ENCODE data around the gene ASF1A. TPM values are rescaled to one million over a fixed set of nuclear protein-coding genes. Genes with fewer than 3 reads are reported as not detected.

Gene ASF1A
- total and polyA plus RNA-seq, 2 experiments from 2014 or later, result 15.5 to 21.5 TPM

GRCh38 chr6:118859517-118860064 lies 34.4 kb upstream of the ASF1A start:
- H3K4me1 ChIP-seq (ENCODE audit: insufficient read depth), result no peaks in the 10 kb centered on the region
- 76 to 83% methylated on average over 3 of the region's 3 CpGs for WGBS, 2 experiments (ENCODE audit: low coverage in 1 of 2, low lambda C conversion rate in 2 of 2, missing lambda C conversion rate in 2 of 2)

DNA sequence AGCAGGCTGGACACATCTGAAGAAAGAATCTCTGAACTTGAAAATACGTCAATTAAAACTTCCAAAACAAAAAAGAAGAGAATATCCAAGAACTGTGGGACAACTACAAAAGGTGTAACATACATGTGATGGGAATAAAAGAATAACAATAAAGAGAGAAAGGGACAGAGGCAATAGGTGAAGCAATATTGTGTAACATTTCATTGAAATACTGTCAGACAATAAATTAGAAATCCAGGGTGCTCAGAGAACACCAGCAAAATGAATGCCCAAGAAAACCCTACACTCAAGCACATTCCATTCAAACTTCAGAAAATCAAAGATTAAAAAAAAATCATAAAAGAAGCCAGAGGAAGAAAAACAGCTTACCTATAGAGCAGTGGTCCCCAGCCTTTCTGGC lies 33.6 kb upstream of the ASF1A start:
- 87 to 88% methylated on average over 1 of the region's 1 CpG for WGBS, 2 experiments (ENCODE audit: low coverage in 1 of 2, low lambda C conversion rate in 2 of 2, missing lambda C conversion rate in 2 of 2)
- no peak for DNase-seq
- H3K27me3 ChIP-seq (replicated peaks; ENCODE audit: insufficient read depth), result no peaks in the 10 kb centered on the region
- no peak overlapping the region for H2AFZ ChIP-seq
- in situ Hi-C loops (cut with MboI), result no loop called here
- 0 out of 2 replicates have a peak, but pooled peaks cover 5% of the 10 kb centered on the region for H4K20me1 ChIP-seq (ENCODE audit: insufficient read depth)
- H3K27ac ChIP-seq, result no peak overlapping the region
- no peaks in the 10 kb centered on the region for H3K9me2 ChIP-seq (ENCODE audit: insufficient read depth)
- H3K9me3 ChIP-seq (ENCODE audit: low read depth), result no peaks in the 10 kb centered on the region
- H3K79me2 ChIP-seq (ENCODE audit: insufficient read depth), result peaks cover 57% of the 10 kb centered on the region
- H3K36me3 ChIP-seq (ENCODE audit: low read depth), result no peaks in the 10 kb centered on the region
- TF ChIP-seq EZH2phosphoT487 (IDR thresholded peaks at IDR 0.05; ENCODE audit: insufficient read depth, low read depth) (no peak), EZH2 (IDR thresholded peaks at IDR 0.05; ENCODE audit: insufficient read depth, poor library complexity, severe bottlenecking) (no peak)
- no peaks in the 10 kb centered on the region for H3K4me1 ChIP-seq (ENCODE audit: insufficient read depth)
- H3K4me2 ChIP-seq (ENCODE audit: unreplicated experiment), result no peak overlapping the region
- H3K9ac ChIP-seq, result no peak overlapping the region
- no peaks in the 10 kb centered on the region for H3F3A ChIP-seq (ENCODE audit: insufficient read depth)
- no peak overlapping the region for H3K4me3 ChIP-seq

More at GRCh38 chr6:118859517-118860064, 34.4 kb upstream of the ASF1A start:
- in situ Hi-C loops (cut with MboI), result no loop called here
- Histone ChIP-seq H3K36me3 (ENCODE audit: low read depth) (no peaks in the 10 kb centered on the region), H4K20me1 (ENCODE audit: insufficient read depth) (0 out of 2 replicates have a peak, but pooled peaks cover 5% of the 10 kb centered on the region), H3K4me2 (ENCODE audit: unreplicated experiment) (no peak overlapping the region), H3K79me2 (ENCODE audit: insufficient read depth) (peaks cover 57% of the 10 kb centered on the region), H3K9me3 (ENCODE audit: low read depth) (no peaks in the 10 kb centered on the region), H3K9me2 (ENCODE audit: insufficient read depth) (no peaks in the 10 kb centered on the region), H3F3A (ENCODE audit: insufficient read depth) (no peaks in the 10 kb centered on the region), H3K27me3 (replicated peaks; ENCODE audit: insufficient read depth) (no peaks in the 10 kb centered on the region), H2AFZ (no peak overlapping the region), H3K27ac (no peak overlapping the region), H3K9ac (no peak overlapping the region), H3K4me3 (no peak overlapping the region)
- TF ChIP-seq EZH2 (IDR thresholded peaks at IDR 0.05; ENCODE audit: insufficient read depth, poor library complexity, severe bottlenecking) (no peak), EZH2phosphoT487 (IDR thresholded peaks at IDR 0.05; ENCODE audit: insufficient read depth, low read depth) (no peak)
- no peak for DNase-seq

DNA sequence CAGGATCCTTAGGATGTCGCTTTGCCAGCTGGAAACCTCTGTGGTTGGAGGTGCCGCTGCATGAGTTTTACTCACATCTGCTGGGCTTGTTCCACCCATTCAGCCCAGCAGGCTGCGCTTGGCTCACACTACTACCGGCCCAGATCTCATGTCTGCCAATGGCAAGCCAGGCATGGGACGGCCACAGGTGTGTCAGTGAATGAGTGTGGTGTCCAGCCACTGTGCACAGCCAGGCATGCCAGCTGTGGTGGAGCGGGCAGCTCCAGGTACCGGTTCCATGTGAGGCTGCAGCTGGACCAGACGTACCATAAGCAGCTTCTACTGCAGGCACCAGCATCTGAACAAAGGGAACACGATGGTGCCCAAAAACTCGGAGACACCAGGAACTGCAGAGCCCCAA lies 33.1 kb upstream of the ASF1A start:
- WGBS, 2 experiments (ENCODE audit: low coverage in 1 of 2, low lambda C conversion rate in 2 of 2, missing lambda C conversion rate in 2 of 2), result 91 to 93% methylated on average over 10 of the region's 10 CpGs
- in situ Hi-C loops (cut with MboI), result no loop called here
- H3K27ac ChIP-seq, result no peak overlapping the region
- no peaks in the 10 kb centered on the region for H3F3A ChIP-seq (ENCODE audit: insufficient read depth)
- no peak for TF ChIP-seq EZH2phosphoT487 (IDR thresholded peaks at IDR 0.05; ENCODE audit: insufficient read depth, low read depth)
- no peak for TF ChIP-seq EZH2 (IDR thresholded peaks at IDR 0.05; ENCODE audit: insufficient read depth, poor library complexity, severe bottlenecking)
- no peak overlapping the region for H3K4me3 ChIP-seq
- H3K9me3 ChIP-seq (ENCODE audit: low read depth), result no peaks in the 10 kb centered on the region
- H3K79me2 ChIP-seq (ENCODE audit: insufficient read depth), result peaks cover 58% of the 10 kb centered on the region
- H3K9me2 ChIP-seq (ENCODE audit: insufficient read depth), result no peaks in the 10 kb centered on the region
- H3K9ac ChIP-seq, result no peak overlapping the region
- no peak overlapping the region for H3K4me2 ChIP-seq (ENCODE audit: unreplicated experiment)
- H4K20me1 ChIP-seq (ENCODE audit: insufficient read depth), result 0 out of 2 replicates have a peak, but pooled peaks cover 5% of the 10 kb centered on the region
- no peak overlapping the region for H2AFZ ChIP-seq
- no peak for DNase-seq
- H3K4me1 ChIP-seq (ENCODE audit: insufficient read depth), result no peaks in the 10 kb centered on the region
- no peaks in the 10 kb centered on the region for H3K36me3 ChIP-seq (ENCODE audit: low read depth)
- H3K27me3 ChIP-seq (replicated peaks; ENCODE audit: insufficient read depth), result no peaks in the 10 kb centered on the region

DNA sequence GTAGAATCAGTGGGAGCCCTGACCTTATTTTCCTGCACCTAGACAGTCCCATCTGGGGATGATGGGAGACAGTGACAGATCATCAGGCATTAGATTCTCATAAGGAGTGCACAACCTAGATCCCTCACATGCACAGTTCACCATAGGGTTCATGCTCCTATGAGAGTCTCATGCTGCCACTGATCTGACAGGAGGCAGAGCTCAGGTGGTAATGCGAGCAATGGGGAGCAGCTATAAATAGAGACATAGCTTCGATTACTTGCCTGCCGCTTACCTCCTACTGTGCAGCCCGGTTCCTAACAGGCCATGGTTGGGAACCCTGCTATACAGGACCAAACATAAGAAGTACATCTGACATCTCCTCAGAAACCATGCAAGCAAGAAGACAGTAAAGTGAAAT lies 31.5 kb upstream of the ASF1A start:
- Histone ChIP-seq H3K4me3 (no peak overlapping the region), H2AFZ (no peak overlapping the region), H4K20me1 (ENCODE audit: insufficient read depth) (0 out of 2 replicates have a peak, but pooled peaks cover 5% of the 10 kb centered on the region), H3K27ac (no peak overlapping the region), H3K9me3 (ENCODE audit: low read depth) (no peaks in the 10 kb centered on the region), H3K4me2 (ENCODE audit: unreplicated experiment) (no peak overlapping the region), H3F3A (ENCODE audit: insufficient read depth) (no peaks in the 10 kb centered on the region), H3K27me3 (replicated peaks; ENCODE audit: insufficient read depth) (no peaks in the 10 kb centered on the region), H3K9ac (no peak overlapping the region), H3K9me2 (ENCODE audit: insufficient read depth) (no peaks in the 10 kb centered on the region), H3K79me2 (ENCODE audit: insufficient read depth) (peaks cover 74% of the 10 kb centered on the region), H3K4me1 (ENCODE audit: insufficient read depth) (no peaks in the 10 kb centered on the region), H3K36me3 (ENCODE audit: low read depth) (no peaks in the 10 kb centered on the region)
- in situ Hi-C loops (cut with MboI), result no loop called here
- DNase-seq, result no peak
- WGBS, 2 experiments (ENCODE audit: low coverage in 1 of 2, low lambda C conversion rate in 2 of 2, missing lambda C conversion rate in 2 of 2), result 99 to 100% methylated on average over 4 of the region's 4 CpGs
- TF ChIP-seq EZH2 (IDR thresholded peaks at IDR 0.05; ENCODE audit: insufficient read depth, poor library complexity, severe bottlenecking), result no peak
- TF ChIP-seq EZH2phosphoT487 (IDR thresholded peaks at IDR 0.05; ENCODE audit: insufficient read depth, low read depth), result no peak

Data from GM23248 (cell line).